NCI-H2227 (cell line): ENCODE data around the gene DAND5.

ENCODE experiments used
- DNase-seq: peaks from one replicate; lab custom pipeline; 2025; ENCODE audit not compliant: unreplicated experiment; lab: John Stamatoyannopoulos, UW

Gene DAND5

GRCh38 chr19:13007292-13008045, 38.1 kb downstream of the DAND5 start:
- no peak for DNase-seq

GRCh38 chr19:13008926-13009787, 39.8 kb downstream of the DAND5 start:
- DNase-seq, result no peak

DNA sequence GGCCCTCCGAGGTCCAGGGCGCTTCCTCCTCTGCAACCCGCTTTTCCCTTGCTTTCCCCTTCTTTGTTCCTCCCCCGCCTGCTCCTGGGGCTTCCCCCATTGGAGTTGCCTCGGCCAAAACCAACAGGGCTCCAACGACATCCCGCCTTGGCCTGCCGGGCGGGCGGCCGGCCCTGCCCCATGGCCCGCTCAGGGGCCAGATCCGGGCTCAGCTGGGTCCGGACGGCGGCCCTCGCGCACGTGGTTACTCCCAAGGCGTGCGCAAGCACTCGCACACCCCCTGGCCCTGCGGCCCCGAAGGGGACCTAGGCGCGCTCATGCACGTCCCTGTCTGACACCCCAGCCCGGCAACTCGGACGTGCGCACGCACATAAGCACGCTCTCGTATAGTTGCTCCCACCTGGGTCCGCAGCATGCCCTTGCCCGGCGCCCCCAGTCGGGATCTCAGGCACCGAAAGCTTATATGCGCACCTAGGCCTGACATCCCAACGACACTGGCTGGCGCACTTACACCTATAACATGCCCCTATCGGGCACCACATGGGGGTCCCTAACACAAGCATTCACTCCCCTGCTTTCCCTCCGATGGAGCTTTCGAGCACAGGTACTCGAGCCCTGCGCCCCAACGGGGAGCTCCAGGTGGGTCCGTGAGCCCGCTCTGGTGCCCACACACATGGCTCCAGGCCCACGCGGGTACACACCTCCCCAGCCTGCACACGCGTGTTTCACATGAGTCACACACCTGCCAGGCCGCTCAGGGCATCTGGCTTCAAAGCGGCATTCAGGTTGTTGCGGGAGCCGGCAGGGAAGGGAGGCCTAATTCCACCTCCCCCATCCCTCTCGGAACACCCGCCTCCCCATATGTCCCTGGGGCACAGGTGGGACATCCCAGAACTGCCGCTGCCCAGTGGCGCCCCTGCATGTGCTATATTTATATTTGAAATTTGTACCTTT, 40.9 kb downstream of the DAND5 start:
- DNase-seq, result no peak

DNA sequence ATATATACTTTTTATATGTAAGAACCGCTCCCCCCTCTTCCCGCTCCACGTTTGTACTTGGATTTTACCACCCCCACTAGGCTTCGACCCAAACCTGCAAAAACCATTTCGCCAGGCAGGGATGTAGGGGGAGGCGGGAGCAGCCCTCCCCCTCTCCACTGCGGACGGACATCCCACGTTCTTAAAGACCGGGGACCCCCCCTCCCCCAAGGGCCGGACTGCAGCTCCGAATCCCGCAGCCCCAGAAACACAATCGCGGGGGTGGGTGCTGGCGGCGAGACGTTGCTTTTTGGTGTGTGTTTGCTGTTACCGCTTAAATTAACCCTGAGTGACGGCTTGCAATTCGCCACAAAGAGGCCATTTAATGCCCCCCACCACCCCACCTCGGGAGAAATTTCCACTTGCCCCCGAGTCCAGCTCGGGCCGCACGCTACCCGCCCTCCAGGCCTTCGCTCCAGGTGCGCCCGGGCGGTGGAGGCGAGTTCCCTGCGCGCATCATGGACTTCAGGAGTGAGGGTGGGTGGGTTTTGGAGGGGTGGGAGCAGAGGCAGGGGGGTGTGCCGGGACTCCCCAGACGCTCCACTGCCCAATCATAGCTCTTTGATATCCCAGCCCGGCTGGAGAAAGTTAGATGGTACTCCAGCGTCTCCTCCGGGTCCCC, 41.7 kb downstream of the DAND5 start:
- no peak for DNase-seq

DNA sequence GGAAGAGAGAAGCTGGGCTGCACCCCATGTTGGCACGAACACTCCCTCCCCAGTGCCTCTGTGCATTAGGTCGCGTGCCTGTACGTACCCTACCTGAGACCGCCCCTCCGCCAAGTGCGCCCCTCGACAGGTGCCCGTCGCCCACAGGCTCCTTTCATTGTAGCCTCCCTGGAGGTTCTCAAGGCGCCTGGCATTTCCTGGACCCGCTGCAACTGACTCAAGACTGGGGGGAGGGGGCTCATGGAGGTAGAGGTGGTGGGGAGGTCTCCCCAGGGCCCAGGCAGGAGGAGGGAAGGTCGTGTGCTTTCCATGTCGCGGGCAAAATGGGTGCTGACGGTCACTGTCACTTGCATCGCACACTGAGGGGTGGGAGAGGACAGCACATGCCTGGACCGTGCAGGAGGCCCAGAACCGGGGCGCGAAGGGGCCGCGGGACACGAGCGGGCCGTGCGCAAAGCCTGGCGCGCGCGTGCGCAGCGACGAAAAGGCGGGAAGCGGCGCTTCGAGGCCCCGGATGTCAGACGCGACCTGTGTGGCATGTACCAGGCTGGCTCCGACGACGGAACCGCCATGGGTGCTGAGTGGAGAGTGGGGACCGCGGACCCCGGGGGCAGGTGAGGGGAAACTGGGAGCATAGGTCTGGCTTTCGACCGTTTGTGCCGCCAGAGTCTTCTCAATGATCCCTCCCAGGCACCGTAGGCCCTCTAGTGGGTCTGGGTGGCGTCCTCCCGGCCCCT, 42.4 kb downstream of the DAND5 start:
- no peak for DNase-seq

GRCh38 chr19:13012390-13012689, 43.0 kb downstream of the DAND5 start:
- DNase-seq, result no peak

GRCh38 chr19:13012690-13013608, 43.6 kb downstream of the DAND5 start:
- no peak for DNase-seq

GRCh38 chr19:13013649-13014048, 44.3 kb downstream of the DAND5 start:
- no peak for DNase-seq

DNA sequence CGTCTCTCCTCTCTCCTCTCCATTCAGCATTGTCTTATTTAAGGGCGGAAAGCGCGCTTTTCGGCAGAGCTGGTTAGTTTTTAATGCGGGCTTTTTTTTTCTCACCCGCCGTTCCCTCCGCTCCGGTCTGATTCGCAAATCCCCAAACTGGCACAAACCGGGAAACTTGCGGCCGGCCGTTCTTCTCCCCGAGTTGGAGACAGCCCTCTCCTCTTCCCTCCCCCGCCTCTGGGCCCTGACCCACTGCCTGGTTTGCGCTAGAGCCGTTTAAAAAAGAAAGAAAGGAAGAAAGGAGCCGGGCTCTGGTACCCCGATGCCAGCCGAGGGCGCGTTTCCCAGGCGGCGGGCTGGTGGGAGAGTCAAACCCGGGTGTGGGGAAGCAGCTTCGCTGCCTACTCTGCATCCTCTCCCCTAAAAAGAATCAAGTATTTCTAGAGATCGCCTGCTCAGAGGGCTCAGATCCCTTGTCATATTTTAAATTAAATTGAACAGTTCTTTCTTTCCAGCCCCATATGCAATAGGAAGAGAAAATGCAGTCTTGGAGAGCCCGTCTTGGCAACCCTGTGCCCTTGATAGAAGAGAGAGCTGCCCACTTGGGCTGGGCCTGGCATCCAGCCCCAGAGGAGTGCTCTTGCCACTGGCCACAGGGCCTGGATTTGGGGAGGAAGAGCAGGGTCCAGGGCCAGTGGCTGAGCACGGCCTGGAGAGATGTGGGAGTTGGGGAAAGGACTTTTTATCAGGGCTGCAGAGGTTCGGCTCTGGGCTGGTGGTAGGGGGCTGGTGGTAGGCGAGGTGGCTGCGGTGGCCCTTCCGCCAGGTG, 44.9 kb downstream of the DAND5 start:
- DNase-seq, result no peak

GRCh38 chr19:13014921-13015280, 45.5 kb downstream of the DAND5 start:
- no peak for DNase-seq

- DNase-seq, result peak; percentile 20
These were observed 46.2 kb downstream of the DAND5 start for GRCh38 chr19:13015361-13016223.

GRCh38 chr19:13016245-13016627, 46.9 kb downstream of the DAND5 start:
- no peak for DNase-seq

DNA sequence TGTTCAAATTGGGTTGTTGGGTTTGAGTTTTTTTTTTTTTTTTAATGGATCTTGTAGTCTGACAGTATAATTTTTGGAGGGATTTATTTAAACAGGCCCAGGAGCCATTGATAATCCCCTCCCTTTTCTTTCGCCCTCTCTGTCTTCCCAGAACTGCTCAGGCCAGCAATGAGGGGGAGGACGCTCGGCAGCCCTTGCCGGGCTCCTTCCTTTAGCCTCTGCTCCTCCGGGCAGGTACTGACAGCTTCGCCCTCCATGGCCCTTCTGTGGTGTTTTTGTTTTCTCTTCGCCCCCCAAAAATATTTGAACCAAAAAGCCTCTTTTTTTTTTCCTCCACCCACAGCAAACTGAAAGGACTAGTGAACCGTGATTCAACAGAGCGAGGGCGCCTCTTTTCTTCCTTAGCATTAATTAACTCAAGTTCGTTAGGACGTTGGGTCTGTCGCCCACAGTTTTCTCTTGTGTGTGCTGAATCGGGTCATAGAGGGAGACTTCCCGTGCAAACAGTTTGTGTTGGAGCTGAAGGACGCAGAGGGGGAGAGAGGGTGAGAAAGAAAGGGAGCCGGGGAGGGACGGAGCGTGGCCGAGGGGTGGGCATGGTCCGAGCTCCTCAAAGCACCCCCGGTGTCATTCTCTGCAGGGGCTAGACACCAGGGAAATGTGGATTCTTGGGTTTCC, 47.4 kb downstream of the DAND5 start:
- no peak for DNase-seq

GRCh38 chr19:13017306-13018034, 48.1 kb downstream of the DAND5 start:
- no peak for DNase-seq

- no peak for DNase-seq
These were observed 48.9 kb downstream of the DAND5 start for GRCh38 chr19:13018035-13018914.
